ENCODE measurements around the gene RSPH1.

The RSPH1 gene

DNA sequence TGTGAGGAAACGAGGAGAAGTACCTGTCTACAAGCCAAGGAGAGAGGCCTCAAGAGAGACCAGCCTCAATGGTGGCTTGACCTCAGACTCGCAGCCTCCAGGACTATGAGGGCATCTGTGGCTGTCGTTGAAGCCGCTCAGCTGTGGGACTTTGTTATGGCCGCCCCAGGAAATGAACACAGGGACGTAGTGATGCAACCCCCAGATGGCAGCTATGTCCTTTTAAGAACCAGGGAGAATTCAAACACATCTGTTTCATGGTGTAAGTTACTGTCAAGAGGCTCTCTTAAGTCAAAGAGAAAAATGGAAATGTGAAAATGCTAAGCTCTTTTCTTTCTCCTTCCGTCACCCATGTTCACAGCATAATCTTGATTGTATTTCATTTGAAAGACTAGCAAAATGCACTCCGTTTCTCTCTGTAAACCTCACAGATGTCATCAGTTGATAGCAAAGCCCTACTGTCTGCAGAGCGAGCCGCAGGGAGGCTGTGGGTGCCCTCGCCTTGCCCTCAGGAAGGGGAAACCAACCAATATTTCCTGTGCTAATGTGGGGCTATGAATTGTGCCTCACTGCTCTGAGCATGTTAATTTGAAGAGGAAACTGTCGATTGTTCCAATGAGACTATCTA, 71.0 kb downstream of the RSPH1 start:
- DNase-seq = no peak
- in situ Hi-C loops (cut with HindIII; ENCODE audit: low pct_ligation_motif_present, low pct_unique_long_range_greater_than_20kb, low sequenced_read_pairs) = no loop called here

DNA sequence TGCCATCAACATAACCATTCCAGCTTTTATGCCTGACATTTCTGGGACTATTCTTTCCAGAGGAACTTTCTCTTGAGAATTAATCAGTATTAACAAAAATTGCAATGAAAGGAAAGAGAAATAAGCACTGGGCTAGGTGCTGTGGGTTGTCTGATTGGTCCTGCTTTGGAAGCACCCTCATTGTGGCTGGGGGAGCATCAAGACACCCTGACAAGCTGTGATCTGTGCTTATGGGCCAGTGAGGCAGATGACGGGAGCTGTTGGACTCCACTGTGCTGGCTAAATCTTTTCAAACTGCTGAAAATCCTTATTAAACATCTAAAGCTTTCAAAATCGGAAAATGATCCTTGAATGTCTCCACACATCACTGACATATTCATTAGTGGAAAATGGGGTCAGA, 72.3 kb downstream of the RSPH1 start:
- in situ Hi-C loops (cut with HindIII; ENCODE audit: low pct_ligation_motif_present, low pct_unique_long_range_greater_than_20kb, low sequenced_read_pairs) = no loop called here

DNA sequence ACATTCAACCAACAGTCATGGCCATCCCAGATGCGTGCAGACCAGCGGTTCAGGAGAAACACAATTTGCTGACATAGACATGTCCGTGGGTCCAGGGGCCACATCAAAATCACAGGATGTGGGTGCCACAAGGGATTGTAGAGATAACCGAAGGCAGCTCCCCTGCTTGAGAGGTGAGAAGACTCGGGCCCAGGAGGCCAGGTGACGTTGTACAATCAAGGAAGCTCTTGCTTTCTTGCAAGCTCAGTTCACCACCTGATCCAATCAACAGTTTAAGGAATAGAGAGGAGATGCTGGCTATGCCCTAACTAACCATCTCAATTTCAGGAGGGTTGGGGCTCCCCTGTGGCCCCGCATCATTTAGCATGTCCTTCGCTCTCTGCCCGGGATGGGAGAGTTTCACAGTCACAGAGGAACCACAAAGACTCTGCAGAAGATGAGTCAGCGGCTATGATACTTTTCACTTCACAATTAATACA, 72.8 kb downstream of the RSPH1 start:
- in situ Hi-C loops (cut with HindIII; ENCODE audit: low pct_ligation_motif_present, low pct_unique_long_range_greater_than_20kb, low sequenced_read_pairs) = no loop called here
- DNase-seq = no peak

More for the DNA sequence above, 72.3 kb downstream of the RSPH1 start:
- DNase-seq = no peak

All from ACHN (cell line).